IMR-90 (cell line): ENCODE measurements around the gene CYP27C1. TPM values are rescaled to one million over a fixed set of nuclear protein-coding genes. Genes with fewer than 3 reads are reported as not detected.

ENCODE experiments used
- ATAC-seq: fragments of 200-7000 bp; cut with Tn5 transposase; 2 replicates; pipeline ENCODE4 v1.9.1; 2020; ENCODE audit warnings: low read depth, mild to moderate bottlenecking, moderate library complexity
- BruUV-seq: library from RNA; stranded (reverse); fragments of 400-500 nt; replicated peaks from 2 replicates; lab custom pipeline; 2021; lab: Mats Ljungman, UMichigan
- CTCF ChIA-PET: fragments of 300-600 bp; formaldehyde crosslinking; extraction: SDS; loops from one replicate; lab custom pipeline; 2021; ENCODE audit warnings: antibody characterized with exemption; lab: Yijun Ruan, JAX
- POLR2A ChIA-PET: fragments of 300-600 bp; sonication (Branson Sonifier 250); formaldehyde crosslinking; loops from one replicate; lab custom pipeline; 2022; ENCODE audit warnings: antibody characterized with exemption; ENCODE audit not compliant: unreplicated experiment; lab: Charles Lee
- DNase-seq: peaks from one replicate; pipeline ENCODE4 v3.0.0; 2013
- H2AFZ ChIP-seq: replicated peaks from 2 replicates; pipeline ENCODE3; 2013; ENCODE audit warnings: low read length, mild to moderate bottlenecking; ENCODE audit not compliant: poor library complexity
- H2AK5ac ChIP-seq: 2 replicates; pipeline ENCODE4 v1.6.1; 2013; ENCODE audit warnings: low read depth, low read length, inconsistent platforms
- H2AK9ac ChIP-seq: replicated peaks from 2 replicates; pipeline ENCODE3; 2013; ENCODE audit warnings: mild to moderate bottlenecking, low read depth, low read length, moderate library complexity; ENCODE audit not compliant: poor library complexity
- H2BK120ac ChIP-seq: 2 replicates; pipeline ENCODE4 v1.6.1; 2013; ENCODE audit warnings: low read depth, low read length, inconsistent platforms
- H2BK15ac ChIP-seq: 3 replicates; pipeline ENCODE4 v1.6.1; 2013; ENCODE audit warnings: low read depth, low read length, inconsistent platforms
- H2BK20ac ChIP-seq: 2 replicates; pipeline ENCODE4 v1.6.1; 2013; ENCODE audit warnings: low read depth, mild to moderate bottlenecking, inconsistent platforms, low read length, moderate library complexity
- H2BK5ac ChIP-seq: 2 replicates; pipeline ENCODE4 v1.6.1; 2013; ENCODE audit warnings: mild to moderate bottlenecking, low read depth, low read length, inconsistent platforms; ENCODE audit not compliant: poor library complexity, severe bottlenecking
- H3K14ac ChIP-seq: replicated peaks from 2 replicates; pipeline ENCODE4 v1.6.1; 2013; ENCODE audit warnings: low read depth, low read length, inconsistent platforms
- H3K18ac ChIP-seq: 2 replicates; pipeline ENCODE4 v1.6.1; 2013; ENCODE audit warnings: low read depth, low read length, control low read depth
- H3K23ac ChIP-seq: 2 replicates; pipeline ENCODE4 v1.6.1; 2013; ENCODE audit warnings: low read depth, low read length, inconsistent platforms
- H3K27ac ChIP-seq: 2 replicates; pipeline ENCODE4 v1.5.1; 2013; ENCODE audit warnings: mild to moderate bottlenecking, control low read depth, low read length; ENCODE audit not compliant: insufficient read depth
- H3K27me3 ChIP-seq: 2 replicates; pipeline ENCODE4 v1.6.1; 2013; ENCODE audit warnings: low read length; ENCODE audit not compliant: control insufficient read depth, insufficient read depth
- H3K36me3 ChIP-seq: 2 replicates; pipeline ENCODE4 v1.6.1; 2013; ENCODE audit warnings: low read length, mixed read lengths; ENCODE audit not compliant: control insufficient read depth, insufficient read depth
- H3K4ac ChIP-seq: 2 replicates; pipeline ENCODE4 v1.6.1; 2013; ENCODE audit warnings: low read depth, low read length, inconsistent platforms
- H3K4me1 ChIP-seq: 2 replicates; pipeline ENCODE4 v1.6.1; 2013; ENCODE audit warnings: low read length, mixed read lengths; ENCODE audit not compliant: control insufficient read depth, insufficient read depth
- H3K4me2 ChIP-seq: 2 replicates; pipeline ENCODE4 v1.6.1; 2013; ENCODE audit warnings: low read depth, mild to moderate bottlenecking, control low read depth, low read length, moderate library complexity
- H3K4me3 ChIP-seq: 2 replicates; pipeline ENCODE4 v1.5.1; 2013; ENCODE audit warnings: low read depth, mild to moderate bottlenecking, control low read depth, low read length, moderate library complexity; ENCODE audit not compliant: insufficient read depth
- H3K56ac ChIP-seq: 2 replicates; pipeline ENCODE4 v1.6.1; 2013; ENCODE audit warnings: low read length, inconsistent platforms; ENCODE audit not compliant: insufficient read depth; ENCODE audit errors: extremely low read depth
- H3K79me1 ChIP-seq, 2 experiments: 2 replicates each; pipeline ENCODE4 v1.6.1; 2013; ENCODE audit warnings: low read length in 2 of 2, inconsistent platforms in 1 of 2, low read depth in 1 of 2
- H3K9ac ChIP-seq: 2 replicates; pipeline ENCODE4 v1.6.1; 2013; ENCODE audit warnings: low read depth, low read length, control low read depth
- H3K9me1 ChIP-seq: 2 replicates; pipeline ENCODE4 v1.6.1; 2013; ENCODE audit warnings: low read length, inconsistent platforms; ENCODE audit not compliant: insufficient read depth
- H3K9me3 ChIP-seq: 2 replicates; pipeline ENCODE4 v1.6.1; 2013; ENCODE audit warnings: low read length; ENCODE audit not compliant: control insufficient read depth, insufficient read depth
- H4K20me1 ChIP-seq: 2 replicates; pipeline ENCODE4 v1.6.1; 2013; ENCODE audit warnings: low read length, inconsistent platforms; ENCODE audit not compliant: insufficient read depth
- H4K5ac ChIP-seq: 2 replicates; pipeline ENCODE4 v1.6.1; 2013; ENCODE audit warnings: mild to moderate bottlenecking, low read depth, low read length, control low read depth
- H4K8ac ChIP-seq, 2 experiments: 2 replicates each; pipeline ENCODE4 v1.6.1; 2013; ENCODE audit warnings: low read depth in 2 of 2, low read length in 2 of 2, control low read depth in 1 of 2, inconsistent platforms in 1 of 2
- H4K91ac ChIP-seq: 2 replicates; pipeline ENCODE4 v1.6.1; 2013; ENCODE audit warnings: low read depth, low read length, inconsistent platforms; ENCODE audit not compliant: insufficient read depth
- ELK1 ChIP-seq: fragments of 150-350 bp; IDR thresholded peaks from 2 replicates; pipeline ENCODE4 v1.6.1; 2016; ENCODE audit warnings: low read depth, mild to moderate bottlenecking, low read length, moderate library complexity, borderline replicate concordance
- POLR2A ChIP-seq: IDR thresholded peaks from 2 replicates; pipeline ENCODE4 v1.6.1; 2012; ENCODE audit warnings: mild to moderate bottlenecking, low read depth, low read length
- RCOR1 ChIP-seq: IDR thresholded peaks from 2 replicates; pipeline ENCODE4 v1.6.1; 2012; ENCODE audit warnings: mild to moderate bottlenecking, low read length, improper control_type of control experiment; ENCODE audit not compliant: insufficient replicate concordance
- RFX5 ChIP-seq: IDR thresholded peaks from 2 replicates; pipeline ENCODE4 v1.8.0; 2012; ENCODE audit warnings: low read depth, mild to moderate bottlenecking, low read length, moderate library complexity
- WGBS, 2 experiments: methylation state at CpG; one replicate each; pipeline versions ENCODE4 v1.1.5 to v1.1.7; 2013; ENCODE audit warnings: missing lambda C conversion rate in 2 of 2; ENCODE audit not compliant: insufficient read length in 1 of 2; ENCODE audit errors: extremely low coverage in 2 of 2; 5-methylcytosine and 5-hydroxymethylcytosine counted together
- dilution Hi-C: fragments of 300-500 bp; cut with HindIII; formaldehyde crosslinking; loops from one replicate; pipeline ENCODE4 v1.14.3; 2018; ENCODE audit warnings: low sequenced_read_pairs; ENCODE audit not compliant: unreplicated experiment
- in situ Hi-C: fragments of 300-500 bp; cut with MboI; formaldehyde crosslinking; loops from 3 replicates; pipeline ENCODE4 v1.14.3; 2019; ENCODE audit warnings: low sequenced_read_pairs, inconsistent platforms, mixed read lengths
- intact Hi-C: fragments of 100-400 bp; cut with micrococcal nuclease; formaldehyde crosslinking; loops from 2 replicates; pipeline ENCODE4 v1.10.0; 2022
- polyA plus RNA-seq, 3 experiments: library from polyadenylated mRNA; depleted of rRNA; stranded (reverse); fragments of >200 nt; gene quantifications; 2 replicates each; pipeline ENCODE4 v1.2.3, GENCODE V29; 2012; ENCODE audit warnings: low replicate concordance in 1 of 3
- total RNA-seq: library from RNA; depleted of rRNA; stranded (reverse); fragments of >200 nt; gene quantifications from 2 replicates; pipeline ENCODE4 v1.2.3, GENCODE V29; 2012

Gene CYP27C1
- total and polyA plus RNA-seq, 2 of the 4 experiments (the other 2 are of a cell fraction): not detected

GRCh38 chr2:127139766-127140165 lies 80.3 kb downstream of the CYP27C1 start:
- 100% methylated on average over 1 of the region's 2 CpGs; no CpG with 5 or more reads in 1 of the 2 experiments for WGBS, 2 experiments
- H4K20me1 ChIP-seq: no peaks in the 10 kb centered on the region
- ChIA-PET POLR2A (no interaction called here), CTCF (interaction anchor here (0.9 to 1.6 kb wide), 2 partner anchors 9 to 21 kb away, joined by 4 read pairs; no protein-coding TSS in a partner anchor)
- H3K36me3 ChIP-seq: no peaks in the 10 kb centered on the region
- no peak overlapping the region for H4K5ac ChIP-seq
- no peak overlapping the region for H2BK5ac ChIP-seq
- in situ Hi-C loops: no loop called here
- no peak overlapping the region for H3K27ac ChIP-seq
- H3K9me1 ChIP-seq: 0 out of 2 replicates have a peak, but pooled peaks cover 4% of the 10 kb centered on the region
- H4K8ac ChIP-seq: no peak overlapping the region
- DNase-seq: no peak
- H3K14ac ChIP-seq: no peak overlapping the region
- H2BK120ac ChIP-seq: no peak overlapping the region
- no peaks in the 10 kb centered on the region for H3K79me1 ChIP-seq
- H3K4me3 ChIP-seq: no peak overlapping the region
- no TSS peak for BruUV-seq
- H2AK5ac ChIP-seq: no peak overlapping the region
- no peak overlapping the region for H3K4me2 ChIP-seq
- no peak for TF ChIP-seq ELK1
- TF ChIP-seq POLR2A: no peak
- no peak for TF ChIP-seq RFX5
- no peak for TF ChIP-seq RCOR1
- H3K4ac ChIP-seq: no peak overlapping the region
- H4K91ac ChIP-seq: no peak overlapping the region
- H3K23ac ChIP-seq: no peak overlapping the region
- no peak overlapping the region for H2BK20ac ChIP-seq
- H3K9ac ChIP-seq: no peak overlapping the region
- peaks cover 6% of the 10 kb centered on the region; the same call in 1 of the 2 replicates for H3K4me1 ChIP-seq
- no peak overlapping the region for H3K18ac ChIP-seq
- H2AK9ac ChIP-seq: no peak overlapping the region
- H3K9me3 ChIP-seq: no peaks in the 10 kb centered on the region
- ATAC-seq: no peak
- dilution Hi-C loops: no loop called here
- no peak overlapping the region for H3K56ac ChIP-seq
- no peak overlapping the region for H2AFZ ChIP-seq
- intact Hi-C loops: no loop called here
- no peak overlapping the region for H2BK15ac ChIP-seq
- peaks cover 6% of the 10 kb centered on the region for H3K27me3 ChIP-seq
